Activated CD4-positive, alpha-beta memory T cell treated with anti-CD3 and anti-CD28 coated beads, Interleukin-2, amount 10 ng/mL, durations not matched to agents 7 days and 5 days (primary cell): ENCODE measurements around the gene ZFYVE21. TPM values are rescaled to one million over a fixed set of nuclear protein-coding genes. Genes with fewer than 3 reads are reported as not detected.
A peak's percentile ranks its signal among the peaks of the same experiment; 100 is the strongest.

ENCODE experiments used
- CTCF ChIA-PET: fragments of 350-600 bp; sonication (Branson Sonifier 250); formaldehyde crosslinking; loops from one replicate; lab custom pipeline; 2021; ENCODE audit warnings: antibody characterized with exemption, inconsistent platforms; lab: Charles Lee
- POLR2A ChIA-PET: fragments of 350-600 bp; sonication (Branson Sonifier 250); formaldehyde crosslinking; loops from one replicate; lab custom pipeline; 2021; ENCODE audit warnings: antibody characterized with exemption; lab: Charles Lee
- DNase-seq: peaks from one replicate; pipeline ENCODE4 v3.0.0-alpha.2; 2020
- H3K27ac Mint-ChIP-seq: one replicate; pipeline ENCODE4 v1.8.0; 2021; ENCODE audit warnings: mild to moderate bottlenecking, mixed read lengths
- H3K27me3 Mint-ChIP-seq: one replicate; pipeline ENCODE4 v1.8.0; 2021; ENCODE audit warnings: mixed read lengths
- H3K36me3 Mint-ChIP-seq: one replicate; pipeline ENCODE4 v1.8.0; 2021; ENCODE audit warnings: low read depth, mixed read lengths
- H3K4me1 Mint-ChIP-seq: one replicate; pipeline ENCODE4 v1.8.0; 2021; ENCODE audit warnings: mixed read lengths
- H3K4me3 Mint-ChIP-seq: one replicate; pipeline ENCODE4 v1.8.0; 2021; ENCODE audit warnings: mild to moderate bottlenecking, mixed read lengths
- H3K9me3 Mint-ChIP-seq: one replicate; pipeline ENCODE4 v1.8.0; 2021; ENCODE audit warnings: mixed read lengths
- total RNA-seq, 2 experiments: library from RNA; stranded (reverse); gene quantifications; one replicate each; pipeline ENCODE4 v1.2.3, GENCODE V29; 2021

ZFYVE21 gene
- total RNA-seq, 2 experiments from 2014 or later, result 17.4 to 17.8 TPM

GRCh38 chr14:103702497-103703432 lies 12.8 kb upstream of the ZFYVE21 start:
- peaks cover 15% of the 10 kb centered on the region for H3K4me1 Mint-ChIP-seq
- no peak overlapping the region for H3K4me3 Mint-ChIP-seq
- CTCF ChIA-PET, result no interaction called here
- no peaks in the 10 kb centered on the region for H3K27me3 Mint-ChIP-seq
- no peak overlapping the region for H3K27ac Mint-ChIP-seq
- H3K36me3 Mint-ChIP-seq, result peaks cover 31% of the 10 kb centered on the region
- POLR2A ChIA-PET, result interaction anchor here (1.2 to 2.3 kb wide), 4 partner anchors 11 to 174 kb away, joined by 3 to 8 read pairs (median 6); partner anchors contain the start of genes BAG5, TRMT61A, XRCC3 and ZFYVE21
- H3K9me3 Mint-ChIP-seq, result no peaks in the 10 kb centered on the region
- DNase-seq, result no peak

- H3K4me3 Mint-ChIP-seq, result no peak overlapping the region
- H3K4me1 Mint-ChIP-seq, result peaks cover 15% of the 10 kb centered on the region
- POLR2A ChIA-PET, result interaction anchor here (0.8 to 2.3 kb wide), 4 partner anchors 10 to 142 kb away, joined by 3 to 8 read pairs (median 6); partner anchors contain the start of genes BAG5, XRCC3 and ZFYVE21
- peaks cover 37% of the 10 kb centered on the region for H3K36me3 Mint-ChIP-seq
- no peak for DNase-seq
- CTCF ChIA-PET, result no interaction called here
- no peak overlapping the region for H3K27ac Mint-ChIP-seq
- H3K27me3 Mint-ChIP-seq, result no peaks in the 10 kb centered on the region
- H3K9me3 Mint-ChIP-seq, result no peaks in the 10 kb centered on the region
Observed at GRCh38 chr14:103703433-103704385, 11.9 kb upstream of the ZFYVE21 start.

GRCh38 chr14:103704708-103705107 lies 10.9 kb upstream of the ZFYVE21 start:
- DNase-seq, result no peak
- H3K36me3 Mint-ChIP-seq, result peaks cover 44% of the 10 kb centered on the region
- CTCF ChIA-PET, result no interaction called here
- peak overlapping the region; percentile 21 for H3K27ac Mint-ChIP-seq
- no peak overlapping the region for H3K4me3 Mint-ChIP-seq
- H3K4me1 Mint-ChIP-seq, result peaks cover 15% of the 10 kb centered on the region
- no peaks in the 10 kb centered on the region for H3K27me3 Mint-ChIP-seq
- no peaks in the 10 kb centered on the region for H3K9me3 Mint-ChIP-seq
- POLR2A ChIA-PET, result interaction anchor here (0.8 to 3.1 kb wide), 3 partner anchors 9 to 27 kb away, joined by 4 to 15 read pairs (median 7); partner anchors contain the start of genes XRCC3 and ZFYVE21

GRCh38 chr14:103705118-103705503 lies 10.5 kb upstream of the ZFYVE21 start:
- no peak overlapping the region for H3K27ac Mint-ChIP-seq
- H3K4me3 Mint-ChIP-seq, result no peak overlapping the region
- no peaks in the 10 kb centered on the region for H3K27me3 Mint-ChIP-seq
- CTCF ChIA-PET, result no interaction called here
- POLR2A ChIA-PET, result interaction anchor here (2.2 to 3.1 kb wide), 2 partner anchors 9 to 10 kb away, joined by 7 to 15 read pairs; partner anchors contain the start of genes XRCC3 and ZFYVE21
- peaks cover 45% of the 10 kb centered on the region for H3K36me3 Mint-ChIP-seq
- no peaks in the 10 kb centered on the region for H3K9me3 Mint-ChIP-seq
- DNase-seq, result no peak
- peaks cover 15% of the 10 kb centered on the region for H3K4me1 Mint-ChIP-seq

- CTCF ChIA-PET, result no interaction called here
- H3K4me3 Mint-ChIP-seq, result no peak overlapping the region
- H3K4me1 Mint-ChIP-seq, result peaks cover 15% of the 10 kb centered on the region
- H3K27me3 Mint-ChIP-seq, result no peaks in the 10 kb centered on the region
- H3K9me3 Mint-ChIP-seq, result no peaks in the 10 kb centered on the region
- POLR2A ChIA-PET, result interaction anchor here (3.1 kb wide), 1 partner anchor 10 kb away, joined by 15 read pairs; the partner anchor contains the start of genes XRCC3 and ZFYVE21
- no peak for DNase-seq
- H3K27ac Mint-ChIP-seq, result no peak overlapping the region
- H3K36me3 Mint-ChIP-seq, result peaks cover 46% of the 10 kb centered on the region
Observed at GRCh38 chr14:103705504-103706284, 9.9 kb upstream of the ZFYVE21 start.

GRCh38 chr14:103706551-103707328 lies 8.9 kb upstream of the ZFYVE21 start:
- ChIA-PET POLR2A (interaction anchor here (0.9 to 3.1 kb wide), 2 partner anchors 8 to 9 kb away, joined by 3 to 15 read pairs; partner anchors contain the start of genes XRCC3 and ZFYVE21), CTCF (interaction anchor here (0.6 kb wide), 1 partner anchor 294 kb away, joined by 3 read pairs; no protein-coding TSS in a partner anchor)
- Mint-ChIP-seq H3K4me1 (peaks cover 24% of the 10 kb centered on the region), H3K9me3 (no peaks in the 10 kb centered on the region), H3K27ac (no peak overlapping the region), H3K4me3 (no peak overlapping the region), H3K36me3 (peaks cover 49% of the 10 kb centered on the region), H3K27me3 (no peaks in the 10 kb centered on the region)
- DNase-seq, result no peak

- H3K27me3 Mint-ChIP-seq, result no peaks in the 10 kb centered on the region
- no peak overlapping the region for H3K27ac Mint-ChIP-seq
- peaks cover 42% of the 10 kb centered on the region for H3K36me3 Mint-ChIP-seq
- no peak for DNase-seq
- H3K9me3 Mint-ChIP-seq, result no peaks in the 10 kb centered on the region
- peaks cover 31% of the 10 kb centered on the region for H3K4me1 Mint-ChIP-seq
- CTCF ChIA-PET, result no interaction called here
- POLR2A ChIA-PET, result interaction anchor here (3.1 kb wide), 1 partner anchor 8 kb away, joined by 15 read pairs; the partner anchor contains the start of genes XRCC3 and ZFYVE21
- no peak overlapping the region for H3K4me3 Mint-ChIP-seq
Observed at GRCh38 chr14:103707329-103708263, 8.0 kb upstream of the ZFYVE21 start.

- peak overlapping the region; percentile 16 for H3K27ac Mint-ChIP-seq
- H3K36me3 Mint-ChIP-seq, result peaks cover 37% of the 10 kb centered on the region
- ChIA-PET CTCF (no interaction called here), POLR2A (no interaction called here)
- no peaks in the 10 kb centered on the region for H3K9me3 Mint-ChIP-seq
- H3K27me3 Mint-ChIP-seq, result no peaks in the 10 kb centered on the region
- H3K4me3 Mint-ChIP-seq, result no peak overlapping the region
- no peak for DNase-seq
- H3K4me1 Mint-ChIP-seq, result peaks cover 40% of the 10 kb centered on the region
Observed at GRCh38 chr14:103708750-103709187, 6.8 kb upstream of the ZFYVE21 start.

- POLR2A ChIA-PET, result interaction anchor here (1.0 kb wide), 1 partner anchor 33 kb away, joined by 3 read pairs; no protein-coding TSS in a partner anchor
- no peak for DNase-seq
- Mint-ChIP-seq H3K27ac (peak overlapping the region; percentile 47), H3K27me3 (no peaks in the 10 kb centered on the region), H3K4me3 (no peak overlapping the region), H3K9me3 (no peaks in the 10 kb centered on the region), H3K36me3 (peaks cover 32% of the 10 kb centered on the region), H3K4me1 (peaks cover 38% of the 10 kb centered on the region)
- CTCF ChIA-PET, result no interaction called here
Observed at GRCh38 chr14:103709814-103710213, 5.8 kb upstream of the ZFYVE21 start.

- ChIA-PET CTCF (no interaction called here), POLR2A (interaction anchor here (0.6 to 1.0 kb wide), 2 partner anchors 34 to 150 kb away, joined by 3 read pairs; no protein-coding TSS in a partner anchor)
- Mint-ChIP-seq H3K4me1 (peaks cover 37% of the 10 kb centered on the region), H3K4me3 (no peak overlapping the region), H3K9me3 (no peaks in the 10 kb centered on the region), H3K27ac (no peak overlapping the region), H3K27me3 (no peaks in the 10 kb centered on the region), H3K36me3 (peaks cover 30% of the 10 kb centered on the region)
- no peak for DNase-seq
Observed at GRCh38 chr14:103710771-103711377, 4.7 kb upstream of the ZFYVE21 start.
